AG04450 (cell line): Measurements from ENCODE around the gene CHML. TPM values are rescaled to one million over a fixed set of nuclear protein-coding genes. Genes with fewer than 3 reads are reported as not detected.

Experiments
- CTCF ChIA-PET: fragments of 300-600, 350-600 bp; formaldehyde crosslinking; extraction: SDS; loops from one replicate; lab custom pipeline; 2022; ENCODE audit warnings: antibody characterized with exemption, inconsistent platforms; lab: Charles Lee
- POLR2A ChIA-PET: fragments of 350-600 bp; formaldehyde crosslinking; extraction: SDS; loops from one replicate; lab custom pipeline; 2021; ENCODE audit warnings: antibody characterized with exemption, inconsistent platforms; lab: Yijun Ruan, JAX
- DNase-seq: peaks from one replicate; pipeline ENCODE4 v3.0.0-alpha.2; 2011; ENCODE audit warnings: low read depth, low spot score
- H3K27ac ChIP-seq: one replicate; pipeline ENCODE4 v1.5.1; 2012; ENCODE audit warnings: low read depth, low read length, control low read depth
- H3K27me3 ChIP-seq: one replicate; pipeline ENCODE4 v1.6.0; 2012; ENCODE audit warnings: low read length; ENCODE audit not compliant: control insufficient read depth, insufficient read depth
- H3K4me3 ChIP-seq: 2 replicates; pipeline ENCODE4 v1.5.1; 2011; ENCODE audit warnings: mild to moderate bottlenecking, low read depth, low read length, control low read depth
- H3K9me3 ChIP-seq: 2 replicates; pipeline ENCODE4 v1.5.1; 2012; ENCODE audit warnings: low read length; ENCODE audit not compliant: control insufficient read depth, insufficient read depth
- CTCF ChIP-seq: IDR thresholded peaks from 2 replicates; pipeline ENCODE4 v1.5.1; 2011; ENCODE audit warnings: low read depth, low read length, control low read depth, inconsistent platforms
- polyA plus RNA-seq: library from polyadenylated mRNA; depleted of rRNA; stranded (reverse); fragments of >200 nt; gene quantifications from 2 replicates; pipeline ENCODE4 v1.2.3, GENCODE V29; 2011

CHML gene
- polyA plus RNA-seq, 1 experiment = 17.1 TPM

- Histone ChIP-seq H3K4me3 (no peak overlapping the region), H3K27ac (no peak overlapping the region), H3K9me3 (no peaks in the 10 kb centered on the region), H3K27me3 (no peaks in the 10 kb centered on the region)
- ChIA-PET POLR2A (interaction anchor here (0.9 kb wide), 1 partner anchor 20 kb away, joined by 3 read pairs; no protein-coding TSS in a partner anchor), CTCF (interaction anchor here (1.0 to 5.0 kb wide), 2 partner anchors 8 to 24 kb away, joined by 5 to 45 read pairs; no protein-coding TSS in a partner anchor)
- DNase-seq = no peak
- TF ChIP-seq CTCF = no peak
Observed at GRCh38 chr1:241635556-241636152, 4.5 kb downstream of the CHML start.

GRCh38 chr1:241632987-241633386 lies 7.2 kb downstream of the CHML start:
- DNase-seq = no peak
- no peaks in the 10 kb centered on the region for H3K9me3 ChIP-seq
- H3K27me3 ChIP-seq = no peaks in the 10 kb centered on the region
- ChIA-PET CTCF (interaction anchor here (0.7 to 5.0 kb wide), 3 partner anchors 22 to 901 kb away, joined by 3 to 45 read pairs (median 9); no protein-coding TSS in a partner anchor), POLR2A (interaction anchor here (0.6 kb wide), 1 partner anchor 220 kb away, joined by 3 read pairs; no protein-coding TSS in a partner anchor)
- no peak overlapping the region for H3K27ac ChIP-seq
- no peak for TF ChIP-seq CTCF
- no peak overlapping the region for H3K4me3 ChIP-seq

GRCh38 chr1:241631674-241632073 lies 8.5 kb downstream of the CHML start:
- ChIA-PET CTCF (interaction anchor here (5.0 kb wide), 1 partner anchor 20 kb away, joined by 45 read pairs; no protein-coding TSS in a partner anchor), POLR2A (no interaction called here)
- H3K4me3 ChIP-seq = no peak overlapping the region
- no peak overlapping the region for H3K27ac ChIP-seq
- no peaks in the 10 kb centered on the region for H3K9me3 ChIP-seq
- no peaks in the 10 kb centered on the region for H3K27me3 ChIP-seq
- no peak for DNase-seq
- TF ChIP-seq CTCF = no peak

GRCh38 chr1:241630899-241631298 lies 9.3 kb downstream of the CHML start:
- Histone ChIP-seq H3K4me3 (no peak overlapping the region), H3K9me3 (no peaks in the 10 kb centered on the region), H3K27me3 (no peaks in the 10 kb centered on the region), H3K27ac (no peak overlapping the region)
- no peak for DNase-seq
- no peak for TF ChIP-seq CTCF
- ChIA-PET CTCF (no interaction called here), POLR2A (no interaction called here)

- ChIA-PET CTCF (interaction anchor here (2.1 kb wide), 1 partner anchor 20 kb away, joined by 18 read pairs; no protein-coding TSS in a partner anchor), POLR2A (no interaction called here)
- no peak for DNase-seq
- H3K4me3 ChIP-seq = no peak overlapping the region
- H3K27ac ChIP-seq = no peak overlapping the region
- H3K27me3 ChIP-seq = no peaks in the 10 kb centered on the region
- no peak for TF ChIP-seq CTCF
- no peaks in the 10 kb centered on the region for H3K9me3 ChIP-seq
Observed at GRCh38 chr1:241630476-241630875, 9.7 kb downstream of the CHML start.
